GM23248 (cell line): ENCODE results near the gene C12orf54.

ENCODE experiments used
- EZH2 ChIP-seq: fragments of 200-600 bp; sonication (generic); IDR thresholded peaks from 2 replicates; pipeline ENCODE4 v1.6.1; 2018; ENCODE audit warnings: antibody characterized with exemption, mild to moderate bottlenecking; ENCODE audit not compliant: insufficient read depth, poor library complexity, severe bottlenecking
- EZH2phosphoT487 ChIP-seq: fragments of 200-600 bp; sonication (generic); IDR thresholded peaks from 2 replicates; pipeline ENCODE4 v1.6.1; 2018; ENCODE audit warnings: antibody characterized with exemption, moderate library complexity, mild to moderate bottlenecking, low read depth; ENCODE audit not compliant: insufficient read depth

DNA sequence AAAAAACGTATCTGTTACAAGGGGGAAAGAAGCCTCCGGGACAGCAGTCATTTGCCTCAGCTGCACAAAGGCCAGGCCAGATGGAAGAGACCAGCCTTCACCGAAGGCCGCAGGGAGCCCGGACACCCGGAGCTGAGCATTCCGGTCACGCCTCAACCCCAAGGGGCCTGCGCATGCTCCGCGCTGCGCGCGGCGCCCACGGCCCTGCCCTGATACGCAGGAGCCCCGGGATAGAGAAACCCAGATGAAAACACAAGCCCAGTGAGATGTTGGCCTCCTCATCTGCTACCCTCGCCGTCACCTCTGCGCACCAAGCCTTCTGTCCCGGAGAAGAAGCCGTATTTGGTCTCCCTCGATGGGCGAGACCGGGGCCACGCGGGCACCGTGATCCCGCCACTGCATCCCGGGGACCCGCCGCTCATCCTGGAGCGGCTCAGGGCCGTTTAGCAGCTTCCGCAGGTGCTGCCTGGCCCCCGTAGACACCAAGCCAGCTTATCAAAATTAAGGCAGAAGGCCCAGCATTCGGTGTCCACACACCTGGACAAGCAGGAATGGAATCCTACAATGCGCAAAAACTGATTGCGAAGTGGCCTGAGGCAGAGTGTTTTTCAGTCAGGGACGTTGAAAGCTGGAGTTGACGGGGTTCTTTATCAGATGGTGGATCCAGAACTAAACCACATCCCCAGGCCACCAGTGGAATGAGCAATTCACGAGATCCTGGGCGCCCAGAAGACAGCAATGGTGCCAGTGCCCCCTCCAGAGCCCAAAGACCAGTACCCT, 45.8 kb downstream of the C12orf54 start:
- TF ChIP-seq EZH2 (no peak), EZH2phosphoT487 (no peak)
